ENCODE results near the gene LUC7L3.

The LUC7L3 gene

DNA sequence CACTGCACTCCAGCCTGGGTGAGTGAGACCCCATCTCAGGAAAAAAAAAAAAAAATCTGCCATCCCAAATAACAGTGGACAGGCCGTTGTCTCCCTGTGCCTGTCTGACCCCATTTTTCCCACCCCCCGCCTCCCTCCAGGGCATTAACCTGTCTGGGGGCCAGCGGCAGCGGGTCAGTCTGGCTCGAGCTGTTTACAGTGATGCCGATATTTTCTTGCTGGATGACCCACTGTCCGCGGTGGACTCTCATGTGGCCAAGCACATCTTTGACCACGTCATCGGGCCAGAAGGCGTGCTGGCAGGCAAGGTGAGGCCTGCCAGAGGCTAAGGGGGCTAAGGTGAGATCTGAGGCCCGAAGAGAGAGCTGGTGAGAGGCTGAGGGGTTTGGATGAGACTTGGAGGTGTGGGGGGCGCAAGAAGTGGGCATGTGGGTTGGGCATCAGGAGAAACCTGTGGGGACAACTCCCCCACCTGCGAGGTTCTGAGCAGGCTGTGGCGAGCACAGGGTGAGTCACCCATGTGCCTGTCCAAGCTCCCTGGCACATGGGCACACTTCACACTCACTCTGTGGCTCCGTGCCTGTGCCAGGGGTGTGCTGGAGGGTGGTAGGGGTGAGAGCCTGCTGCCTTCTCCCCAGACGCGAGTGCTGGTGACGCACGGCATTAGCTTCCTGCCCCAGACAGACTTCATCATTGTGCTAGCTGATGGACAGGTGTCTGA is 46.4 kb upstream of the LUC7L3 start:
- CTCF ChIA-PET = interaction anchor here (1.4 to 1.8 kb wide), 3 partner anchors 8 to 45 kb away, joined by 4 to 9 read pairs (median 4); no protein-coding TSS in a partner anchor
- H3K36me3 ChIP-seq (ENCODE audit: control insufficient read depth in 2 of 2, insufficient read depth in 1 of 2, low read length in 2 of 2) = no peaks in the 10 kb centered on the region
- no peaks in the 10 kb centered on the region for H3K4me1 ChIP-seq (ENCODE audit: control insufficient read depth, insufficient read depth, low read length)
- H3K4me3 ChIP-seq (ENCODE audit: low read depth, low read length) = no peak overlapping the region
- TF ChIP-seq ZEB2 (tag by site-specific recombination; IDR thresholded peaks at IDR 0.05) = no peak
- TF ChIP-seq, protein P1, sequence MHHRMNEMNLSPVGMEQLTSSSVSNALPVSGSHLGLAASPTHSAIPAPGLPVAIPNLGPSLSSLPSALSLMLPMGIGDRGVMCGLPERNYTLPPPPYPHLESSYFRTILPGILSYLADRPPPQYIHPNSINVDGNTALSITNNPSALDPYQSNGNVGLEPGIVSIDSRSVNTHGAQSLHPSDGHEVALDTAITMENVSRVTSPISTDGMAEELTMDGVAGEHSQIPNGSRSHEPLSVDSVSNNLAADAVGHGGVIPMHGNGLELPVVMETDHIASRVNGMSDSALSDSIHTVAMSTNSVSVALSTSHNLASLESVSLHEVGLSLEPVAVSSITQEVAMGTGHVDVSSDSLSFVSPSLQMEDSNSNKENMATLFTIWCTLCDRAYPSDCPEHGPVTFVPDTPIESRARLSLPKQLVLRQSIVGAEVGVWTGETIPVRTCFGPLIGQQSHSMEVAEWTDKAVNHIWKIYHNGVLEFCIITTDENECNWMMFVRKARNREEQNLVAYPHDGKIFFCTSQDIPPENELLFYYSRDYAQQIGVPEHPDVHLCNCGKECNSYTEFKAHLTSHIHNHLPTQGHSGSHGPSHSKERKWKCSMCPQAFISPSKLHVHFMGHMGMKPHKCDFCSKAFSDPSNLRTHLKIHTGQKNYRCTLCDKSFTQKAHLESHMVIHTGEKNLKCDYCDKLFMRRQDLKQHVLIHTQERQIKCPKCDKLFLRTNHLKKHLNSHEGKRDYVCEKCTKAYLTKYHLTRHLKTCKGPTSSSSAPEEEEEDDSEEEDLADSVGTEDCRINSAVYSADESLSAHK (tag by site-specific recombination; IDR thresholded peaks at IDR 0.05) = no peak
- no peak for TF ChIP-seq ZNF2 (tag by site-specific recombination; IDR thresholded peaks at IDR 0.05)
- no peak for TF ChIP-seq ZFP3 (tag by site-specific recombination; IDR thresholded peaks at IDR 0.05; ENCODE audit: low read depth)
- TF ChIP-seq, protein P2, sequence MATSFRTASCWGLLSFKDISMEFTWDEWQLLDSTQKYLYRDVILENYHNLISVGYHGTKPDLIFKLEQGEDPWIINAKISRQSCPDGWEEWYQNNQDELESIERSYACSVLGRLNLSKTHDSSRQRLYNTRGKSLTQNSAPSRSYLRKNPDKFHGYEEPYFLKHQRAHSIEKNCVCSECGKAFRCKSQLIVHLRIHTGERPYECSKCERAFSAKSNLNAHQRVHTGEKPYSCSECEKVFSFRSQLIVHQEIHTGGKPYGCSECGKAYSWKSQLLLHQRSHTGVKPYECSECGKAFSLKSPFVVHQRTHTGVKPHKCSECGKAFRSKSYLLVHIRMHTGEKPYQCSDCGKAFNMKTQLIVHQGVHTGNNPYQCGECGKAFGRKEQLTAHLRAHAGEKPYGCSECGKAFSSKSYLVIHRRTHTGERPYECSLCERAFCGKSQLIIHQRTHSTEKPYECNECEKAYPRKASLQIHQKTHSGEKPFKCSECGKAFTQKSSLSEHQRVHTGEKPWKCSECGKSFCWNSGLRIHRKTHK (tag by site-specific recombination; IDR thresholded peaks at IDR 0.05) = no peak
- TF ChIP-seq ZNF169 (tag by site-specific recombination; IDR thresholded peaks at IDR 0.05) = no peak
- no peak for TF ChIP-seq EGR2 (tag by site-specific recombination; IDR thresholded peaks at IDR 0.05; ENCODE audit: low read depth)
- TF ChIP-seq PRDM1 (tag by site-specific recombination; IDR thresholded peaks at IDR 0.05) = no peak
- no peak for TF ChIP-seq GLIS1 (tag by site-specific recombination; IDR thresholded peaks at IDR 0.05)
- no peak for TF ChIP-seq TRIM28 (IDR thresholded peaks at IDR 0.05; ENCODE audit: borderline replicate concordance, low read length)
- no peak for TF ChIP-seq OSR2 (tag by site-specific recombination; IDR thresholded peaks at IDR 0.05)
- no peak for TF ChIP-seq ZNF621 (tag by site-specific recombination; IDR thresholded peaks at IDR 0.05)
- H3K27ac ChIP-seq (ENCODE audit: extremely low read depth, low read depth, low read length) = no peak overlapping the region
- H3K9me3 ChIP-seq (ENCODE audit: control insufficient read depth, insufficient read depth, low read depth, low read length) = no peaks in the 10 kb centered on the region
- POLR2A ChIA-PET = no interaction called here

DNA sequence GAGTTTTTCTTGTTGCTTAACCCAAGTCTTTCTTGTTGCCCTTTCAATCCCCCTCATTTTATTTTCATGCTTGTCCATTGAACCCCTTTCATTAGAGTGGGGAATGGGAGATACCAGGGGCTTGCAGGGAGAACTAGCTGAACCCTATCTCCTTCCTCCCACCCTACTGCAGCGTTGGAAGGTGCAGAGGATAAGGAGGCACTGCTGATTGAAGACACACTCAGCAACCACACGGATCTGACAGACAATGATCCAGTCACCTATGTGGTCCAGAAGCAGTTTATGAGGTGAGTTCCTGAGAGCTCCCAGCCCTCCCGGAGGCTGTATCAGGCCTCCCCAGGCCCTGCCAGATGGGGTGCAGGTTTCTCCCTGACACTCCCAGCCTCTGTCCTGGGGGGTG is 44.2 kb upstream of the LUC7L3 start:
- ChIA-PET POLR2A (no interaction called here), CTCF (interaction anchor here (0.8 to 2.2 kb wide), 4 partner anchors 25 to 125 kb away, joined by 3 to 9 read pairs (median 6); no protein-coding TSS in a partner anchor)
- H3K27ac ChIP-seq (ENCODE audit: extremely low read depth, low read depth, low read length) = no peak overlapping the region
- no peaks in the 10 kb centered on the region for H3K36me3 ChIP-seq (ENCODE audit: control insufficient read depth in 2 of 2, insufficient read depth in 1 of 2, low read length in 2 of 2)
- H3K9me3 ChIP-seq (ENCODE audit: control insufficient read depth, insufficient read depth, low read depth, low read length) = no peaks in the 10 kb centered on the region
- H3K4me1 ChIP-seq (ENCODE audit: control insufficient read depth, insufficient read depth, low read length) = no peaks in the 10 kb centered on the region
- TF ChIP-seq ZNF776 (tag by site-specific recombination; IDR thresholded peaks at IDR 0.05; ENCODE audit: borderline replicate concordance) (no peak), RBAK (tag by site-specific recombination; IDR thresholded peaks at IDR 0.05) (no peak), SP2 (tag by site-specific recombination; IDR thresholded peaks at IDR 0.05) (no peak), ZNF747 (tag by site-specific recombination; IDR thresholded peaks at IDR 0.05) (no peak)
- TF ChIP-seq, protein P3, sequence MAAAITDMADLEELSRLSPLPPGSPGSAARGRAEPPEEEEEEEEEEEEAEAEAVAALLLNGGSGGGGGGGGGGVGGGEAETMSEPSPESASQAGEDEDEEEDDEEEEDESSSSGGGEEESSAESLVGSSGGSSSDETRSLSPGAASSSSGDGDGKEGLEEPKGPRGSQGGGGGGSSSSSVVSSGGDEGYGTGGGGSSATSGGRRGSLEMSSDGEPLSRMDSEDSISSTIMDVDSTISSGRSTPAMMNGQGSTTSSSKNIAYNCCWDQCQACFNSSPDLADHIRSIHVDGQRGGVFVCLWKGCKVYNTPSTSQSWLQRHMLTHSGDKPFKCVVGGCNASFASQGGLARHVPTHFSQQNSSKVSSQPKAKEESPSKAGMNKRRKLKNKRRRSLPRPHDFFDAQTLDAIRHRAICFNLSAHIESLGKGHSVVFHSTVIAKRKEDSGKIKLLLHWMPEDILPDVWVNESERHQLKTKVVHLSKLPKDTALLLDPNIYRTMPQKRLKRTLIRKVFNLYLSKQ (tag by site-specific recombination; IDR thresholded peaks at IDR 0.05; ENCODE audit: borderline replicate concordance) = no peak
- no peak overlapping the region for H3K4me3 ChIP-seq (ENCODE audit: low read depth, low read length)
